Measurements from ENCODE around the gene NOC3L.

GRCh38 chr10:94287336-94287735 is 75.4 kb downstream of the NOC3L start:
- no peak for TF ChIP-seq CTCF (IDR thresholded peaks at IDR 0.05)
- TF ChIP-seq POLR2AphosphoS5 (IDR thresholded peaks at IDR 0.05): no peak
- TF ChIP-seq POLR2A (IDR thresholded peaks at IDR 0.05): no peak

Measured in stomach (tissue), 4 donors.